ENCODE data around the gene SCOC.

The SCOC gene

DNA sequence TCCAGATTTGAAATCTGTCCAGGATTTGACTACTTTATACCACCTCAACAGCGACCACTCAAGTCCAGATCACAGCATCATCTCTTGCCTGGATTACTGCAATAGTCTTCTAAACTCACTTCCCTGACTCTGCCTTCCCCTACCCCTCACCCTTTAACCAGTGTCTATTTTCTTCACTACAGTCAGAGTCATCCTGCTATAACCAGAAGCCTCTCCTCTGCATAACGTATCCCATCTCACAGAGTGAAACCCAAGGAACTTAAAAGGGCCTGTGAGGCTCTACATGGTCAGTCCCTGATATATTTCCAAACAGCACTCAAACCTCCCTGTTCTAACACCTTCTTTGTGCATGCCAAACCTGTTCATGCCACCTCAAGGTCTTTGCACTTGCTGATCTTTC is 40.7 kb upstream of the SCOC start:
- no peaks in the 10 kb centered on the region for H3K9me3 ChIP-seq
- H3K4me1 ChIP-seq = no peaks in the 10 kb centered on the region
- H3K4me3 ChIP-seq = no peak overlapping the region
- H3K27me3 ChIP-seq = no peaks in the 10 kb centered on the region
- H3K36me3 ChIP-seq = no peaks in the 10 kb centered on the region
- H3K27ac ChIP-seq = no peak overlapping the region
- intact Hi-C loops (cut with DNase I; ENCODE audit: low total_unique reads) = no loop called here
- DNase-seq = no peak
- TF ChIP-seq, protein P1, sequence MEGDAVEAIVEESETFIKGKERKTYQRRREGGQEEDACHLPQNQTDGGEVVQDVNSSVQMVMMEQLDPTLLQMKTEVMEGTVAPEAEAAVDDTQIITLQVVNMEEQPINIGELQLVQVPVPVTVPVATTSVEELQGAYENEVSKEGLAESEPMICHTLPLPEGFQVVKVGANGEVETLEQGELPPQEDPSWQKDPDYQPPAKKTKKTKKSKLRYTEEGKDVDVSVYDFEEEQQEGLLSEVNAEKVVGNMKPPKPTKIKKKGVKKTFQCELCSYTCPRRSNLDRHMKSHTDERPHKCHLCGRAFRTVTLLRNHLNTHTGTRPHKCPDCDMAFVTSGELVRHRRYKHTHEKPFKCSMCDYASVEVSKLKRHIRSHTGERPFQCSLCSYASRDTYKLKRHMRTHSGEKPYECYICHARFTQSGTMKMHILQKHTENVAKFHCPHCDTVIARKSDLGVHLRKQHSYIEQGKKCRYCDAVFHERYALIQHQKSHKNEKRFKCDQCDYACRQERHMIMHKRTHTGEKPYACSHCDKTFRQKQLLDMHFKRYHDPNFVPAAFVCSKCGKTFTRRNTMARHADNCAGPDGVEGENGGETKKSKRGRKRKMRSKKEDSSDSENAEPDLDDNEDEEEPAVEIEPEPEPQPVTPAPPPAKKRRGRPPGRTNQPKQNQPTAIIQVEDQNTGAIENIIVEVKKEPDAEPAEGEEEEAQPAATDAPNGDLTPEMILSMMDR (IDR thresholded peaks at IDR 0.05) = no peak

DNA sequence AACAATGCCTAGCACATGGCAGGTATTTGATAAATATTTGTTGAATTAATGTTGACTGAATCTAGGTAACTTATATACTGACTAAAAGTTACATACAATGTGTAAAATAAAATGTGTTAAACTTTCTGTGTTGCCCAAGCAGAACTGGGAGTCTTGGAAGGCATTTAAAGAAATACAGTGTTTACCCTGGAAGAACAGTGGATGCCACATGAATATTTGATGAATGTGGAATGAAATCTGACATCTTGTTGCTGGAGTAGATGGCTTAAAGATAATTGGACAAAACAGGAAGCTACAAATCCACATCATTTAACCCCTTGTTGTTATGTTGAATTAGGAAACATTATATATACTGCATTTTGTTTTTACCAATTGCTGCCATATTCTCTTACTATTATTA is 39.9 kb upstream of the SCOC start:
- intact Hi-C loops (cut with DNase I; ENCODE audit: low total_unique reads) = no loop called here
- H3K27me3 ChIP-seq = no peaks in the 10 kb centered on the region
- TF ChIP-seq, protein P1 (IDR thresholded peaks at IDR 0.05) = no peak
- H3K4me3 ChIP-seq = no peak overlapping the region
- H3K27ac ChIP-seq = no peak overlapping the region
- H3K4me1 ChIP-seq = no peaks in the 10 kb centered on the region
- H3K36me3 ChIP-seq = no peaks in the 10 kb centered on the region
- no peak for DNase-seq
- no peaks in the 10 kb centered on the region for H3K9me3 ChIP-seq

DNA sequence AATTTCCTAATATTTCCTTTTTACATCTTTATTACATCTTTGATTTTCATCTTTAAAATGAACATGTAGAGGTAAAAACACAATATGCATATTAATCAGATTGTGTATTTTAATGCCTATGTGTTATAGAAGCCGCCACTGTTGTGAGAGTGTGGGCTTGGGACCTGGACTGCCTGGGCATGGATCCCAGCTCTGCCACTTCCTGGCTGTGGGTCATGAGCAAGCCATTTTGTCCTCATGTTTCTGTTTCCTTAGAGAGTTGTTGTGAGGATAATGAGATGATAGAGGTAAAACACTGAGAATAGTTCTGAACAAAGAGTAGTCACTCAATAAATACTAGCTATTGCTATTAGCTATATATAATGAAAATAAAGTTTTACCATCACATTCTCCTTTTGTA is 38.4 kb upstream of the SCOC start:
- intact Hi-C loops (cut with DNase I; ENCODE audit: low total_unique reads) = no loop called here

DNA sequence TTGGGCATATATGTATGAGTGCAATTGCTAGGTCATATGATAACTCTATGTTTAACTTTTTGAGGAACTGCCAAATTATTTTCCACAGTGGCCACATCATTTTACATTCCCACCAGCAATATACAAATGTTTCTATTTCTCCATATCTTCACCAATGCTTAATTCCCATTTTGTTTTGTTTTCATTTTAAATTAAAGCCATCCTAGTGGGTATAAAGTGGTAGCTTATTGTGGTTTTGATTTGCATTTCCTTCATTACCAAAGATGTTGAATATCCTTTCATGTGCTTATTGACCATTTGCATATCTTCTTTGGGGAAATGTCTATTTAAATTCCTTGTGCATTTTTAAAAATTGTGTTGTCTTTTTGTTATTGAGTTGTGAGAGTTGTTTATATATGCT is 36.7 kb upstream of the SCOC start:
- H3K4me1 ChIP-seq = no peaks in the 10 kb centered on the region
- no peaks in the 10 kb centered on the region for H3K36me3 ChIP-seq
- H3K27me3 ChIP-seq = no peaks in the 10 kb centered on the region
- H3K4me3 ChIP-seq = no peak overlapping the region
- TF ChIP-seq, protein P1 (IDR thresholded peaks at IDR 0.05) = no peak
- no peak for DNase-seq
- no peak overlapping the region for H3K27ac ChIP-seq
- H3K9me3 ChIP-seq = no peaks in the 10 kb centered on the region
- intact Hi-C loops (cut with DNase I; ENCODE audit: low total_unique reads) = no loop called here

More for the DNA sequence above, 38.4 kb upstream of the SCOC start:
- Histone ChIP-seq H3K36me3 (no peaks in the 10 kb centered on the region), H3K4me1 (no peaks in the 10 kb centered on the region), H3K9me3 (no peaks in the 10 kb centered on the region), H3K27ac (no peak overlapping the region), H3K27me3 (no peaks in the 10 kb centered on the region), H3K4me3 (no peak overlapping the region)
- TF ChIP-seq, protein P1 (IDR thresholded peaks at IDR 0.05) = no peak
- no peak for DNase-seq

DNA sequence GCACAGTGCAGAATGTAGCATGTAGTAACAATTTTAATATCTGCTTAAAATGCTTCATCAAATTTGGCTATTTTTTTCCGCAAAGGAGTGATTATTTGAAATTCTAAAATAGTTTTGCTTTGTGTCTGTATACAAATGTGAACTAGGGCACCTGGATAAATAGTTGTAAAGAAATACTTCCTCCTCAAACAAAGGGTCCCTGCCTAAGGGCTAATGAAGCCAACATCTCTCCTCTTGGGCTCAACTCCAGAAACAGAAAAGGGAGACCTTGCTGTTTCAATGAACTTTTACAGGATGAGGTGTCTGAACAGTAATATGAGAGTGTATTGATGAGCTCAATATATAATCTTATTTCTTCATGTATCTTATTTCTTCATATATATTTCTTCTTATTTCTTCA is 30.8 kb upstream of the SCOC start:
- peaks cover 0 to 4% (median 0%) of the 10 kb centered on the region in 4 donors for H3K4me1 ChIP-seq
- no peaks in the 10 kb centered on the region for H3K9me3 ChIP-seq
- no peak overlapping the region for H3K4me3 ChIP-seq
- no peaks in the 10 kb centered on the region for H3K27me3 ChIP-seq
- intact Hi-C loops (cut with DNase I; ENCODE audit: low total_unique reads) = no loop called here
- TF ChIP-seq, protein P1 (IDR thresholded peaks at IDR 0.05) = no peak
- H3K36me3 ChIP-seq = no peaks in the 10 kb centered on the region
- DNase-seq = no peak
- no peak overlapping the region for H3K27ac ChIP-seq

DNA sequence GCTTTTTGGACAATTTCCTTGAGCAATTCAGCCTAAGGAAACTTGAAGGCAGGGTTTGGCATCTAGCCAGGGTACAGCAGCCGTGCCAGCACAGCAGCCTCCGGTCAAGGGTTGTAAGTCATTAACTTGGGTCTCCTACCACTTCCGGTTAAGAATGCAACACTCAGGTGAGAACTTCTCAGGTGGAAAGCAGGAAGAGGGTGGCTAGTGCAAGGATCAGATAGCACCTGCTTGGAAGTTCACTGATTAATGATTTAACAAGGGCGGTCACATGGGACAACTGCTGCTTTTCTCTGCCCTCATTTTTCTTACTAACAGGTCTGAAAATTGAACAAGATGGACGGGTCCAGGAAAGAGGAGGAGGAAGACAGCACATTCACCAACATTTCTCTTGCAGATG is 30.1 kb upstream of the SCOC start:
- TF ChIP-seq, protein P1 (IDR thresholded peaks at IDR 0.05) = no peak
- Histone ChIP-seq H3K36me3 (no peaks in the 10 kb centered on the region), H3K4me1 (peaks cover 0 to 4% (median 0%) of the 10 kb centered on the region in 4 donors), H3K4me3 (no peak overlapping the region), H3K27ac (no peak overlapping the region), H3K9me3 (no peaks in the 10 kb centered on the region), H3K27me3 (no peaks in the 10 kb centered on the region)
- intact Hi-C loops (cut with DNase I; ENCODE audit: low total_unique reads) = no loop called here
- no peak for DNase-seq
